Activated T-cell treated with anti-CD3 and anti-CD28 coated beads for 1 hour (primary cell): ENCODE measurements around the gene GRID1.

Experiments
- DNase-seq: peaks from one replicate; pipeline ENCODE4 v3.0.0-alpha.2; 2020; ENCODE audit warnings: low read depth

The GRID1 gene

GRCh38 chr10:86368987-86369386, 2.4 kb upstream of the GRID1 start:
- no peak for DNase-seq

- DNase-seq: no peak
Measured at GRCh38 chr10:86368046-86368445, 1.5 kb upstream of the GRID1 start.

- DNase-seq: no peak
Measured at GRCh38 chr10:86367152-86367951, 757 bp upstream of the GRID1 start.

GRCh38 chr10:86366902-86367151, 232 bp upstream of the GRID1 start:
- no peak for DNase-seq

GRCh38 chr10:86365346-86366032, 1.1 kb downstream of the GRID1 start:
- DNase-seq: no peak

GRCh38 chr10:86364491-86365345, 1.9 kb downstream of the GRID1 start:
- no peak for DNase-seq

- no peak for DNase-seq
Measured at GRCh38 chr10:86363833-86364490, 2.6 kb downstream of the GRID1 start.

GRCh38 chr10:86363184-86363832, 3.3 kb downstream of the GRID1 start:
- DNase-seq: no peak

- no peak for DNase-seq
Measured at GRCh38 chr10:86362586-86363183, 3.9 kb downstream of the GRID1 start.

GRCh38 chr10:86362129-86362527, 4.5 kb downstream of the GRID1 start:
- DNase-seq: no peak

- no peak for DNase-seq
Measured at GRCh38 chr10:86361156-86362128, 5.2 kb downstream of the GRID1 start.

GRCh38 chr10:86360657-86361056, 5.9 kb downstream of the GRID1 start:
- no peak for DNase-seq

- DNase-seq: no peak
Measured at GRCh38 chr10:86359954-86360353, 6.6 kb downstream of the GRID1 start.

GRCh38 chr10:86359111-86359510, 7.5 kb downstream of the GRID1 start:
- DNase-seq: no peak

- DNase-seq: no peak
Measured at GRCh38 chr10:86357676-86358075, 8.9 kb downstream of the GRID1 start.

GRCh38 chr10:86357041-86357440, 9.6 kb downstream of the GRID1 start:
- no peak for DNase-seq

- no peak for DNase-seq
Measured at GRCh38 chr10:86356296-86356695, 10.3 kb downstream of the GRID1 start.

GRCh38 chr10:86355571-86356038, 11.0 kb downstream of the GRID1 start:
- no peak for DNase-seq

GRCh38 chr10:86354761-86355540, 11.6 kb downstream of the GRID1 start:
- no peak for DNase-seq
